Adipocyte (in vitro differentiated cells): ENCODE data around the gene HEATR5B.
"Not testable (repeated sequence)": the region's sequence is repeated elsewhere in the genome, so short reads cannot be mapped to it uniquely, and the experiment has no call there.

Experiments
- DNase-seq: peaks from one replicate; pipeline ENCODE4 v3.0.0-alpha.2; 2015; ENCODE audit warnings: low read depth
- H3K27me3 ChIP-seq: replicated peaks from 2 replicates; pipeline ENCODE4 v1.7.0; 2013; ENCODE audit warnings: mild to moderate bottlenecking, low read length, moderate library complexity; ENCODE audit not compliant: control insufficient read depth, insufficient read depth
- H3K36me3 ChIP-seq: 2 replicates; pipeline ENCODE4 v1.7.0; 2013; ENCODE audit warnings: low read length, mild to moderate bottlenecking, moderate library complexity; ENCODE audit not compliant: control insufficient read depth, insufficient read depth, severe bottlenecking
- H3K4me1 ChIP-seq: 2 replicates; pipeline ENCODE4 v1.7.0; 2013; ENCODE audit warnings: mild to moderate bottlenecking, low read length, moderate library complexity; ENCODE audit not compliant: control insufficient read depth, insufficient read depth
- H3K4me3 ChIP-seq: 2 replicates; pipeline ENCODE4 v1.7.0; 2013; ENCODE audit warnings: mild to moderate bottlenecking, low read length, moderate library complexity
- H3K9ac ChIP-seq: 2 replicates; pipeline ENCODE4 v1.7.0; 2013; ENCODE audit warnings: mild to moderate bottlenecking, low read length, moderate library complexity
- H3K9me3 ChIP-seq: 2 replicates; pipeline ENCODE4 v1.7.0; 2013; ENCODE audit warnings: mild to moderate bottlenecking, low read length, moderate library complexity; ENCODE audit not compliant: control insufficient read depth

Gene HEATR5B

DNA sequence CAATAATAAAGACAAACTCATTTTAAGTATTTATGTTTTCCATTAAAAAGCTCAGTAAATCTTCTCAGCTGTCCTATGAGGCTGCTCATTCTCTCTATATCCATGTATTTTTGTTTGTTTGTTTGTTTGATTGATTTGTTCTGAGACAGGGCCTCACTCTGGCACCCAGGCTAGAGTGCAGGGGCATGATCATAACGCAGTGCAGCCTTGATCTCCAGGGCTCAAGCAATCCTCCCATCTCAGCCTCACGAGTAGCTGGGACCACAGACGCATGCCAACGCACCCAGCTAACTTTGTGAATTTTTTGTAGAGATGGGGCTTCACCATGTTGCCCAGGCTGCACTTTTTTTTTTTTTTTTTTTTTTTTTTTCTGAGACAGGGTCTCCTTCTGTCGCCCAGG, 123.4 kb downstream of the HEATR5B start:
- Histone ChIP-seq H3K4me1 (peaks cover 13% of the 10 kb centered on the region), H3K9me3 (no peaks in the 10 kb centered on the region), H3K27me3 (no peaks in the 10 kb centered on the region), H3K9ac (no peak overlapping the region), H3K4me3 (no peak overlapping the region), H3K36me3 (no peaks in the 10 kb centered on the region)
- no peak for DNase-seq

DNA sequence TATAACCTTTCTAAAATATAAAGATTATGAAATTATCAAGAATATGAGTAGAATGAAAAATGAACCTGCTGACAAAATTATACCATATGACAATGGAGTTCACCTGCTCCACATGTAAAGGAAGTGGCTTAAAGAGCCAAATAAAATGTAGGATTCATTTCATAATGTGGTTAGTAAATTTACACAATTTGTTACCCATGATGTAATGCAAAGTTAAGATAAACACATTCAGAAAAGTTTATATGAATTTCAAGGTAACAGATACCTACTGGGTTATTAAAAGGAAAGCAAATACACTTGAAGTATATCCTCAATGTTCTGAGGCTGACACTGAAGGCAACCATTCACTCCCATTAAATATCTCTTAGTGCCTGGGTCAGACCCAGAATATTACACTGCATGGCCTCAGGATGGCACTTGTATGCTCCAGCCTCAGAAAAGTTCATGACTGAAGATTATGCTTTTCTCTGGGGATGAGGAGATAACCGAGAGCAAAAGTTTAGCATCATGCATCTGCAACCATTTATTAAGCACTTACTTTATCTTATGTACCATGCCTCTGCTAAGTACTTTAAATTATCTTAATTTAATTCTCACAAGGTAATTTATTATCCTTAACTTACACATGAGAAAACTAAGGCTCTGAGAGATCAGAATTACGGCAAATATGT, 124.0 kb downstream of the HEATR5B start:
- Histone ChIP-seq H3K4me3 (no peak overlapping the region), H3K9me3 (no peaks in the 10 kb centered on the region), H3K9ac (no peak overlapping the region), H3K4me1 (peaks cover 9% of the 10 kb centered on the region), H3K27me3 (no peaks in the 10 kb centered on the region), H3K36me3 (no peaks in the 10 kb centered on the region)
- no peak for DNase-seq

DNA sequence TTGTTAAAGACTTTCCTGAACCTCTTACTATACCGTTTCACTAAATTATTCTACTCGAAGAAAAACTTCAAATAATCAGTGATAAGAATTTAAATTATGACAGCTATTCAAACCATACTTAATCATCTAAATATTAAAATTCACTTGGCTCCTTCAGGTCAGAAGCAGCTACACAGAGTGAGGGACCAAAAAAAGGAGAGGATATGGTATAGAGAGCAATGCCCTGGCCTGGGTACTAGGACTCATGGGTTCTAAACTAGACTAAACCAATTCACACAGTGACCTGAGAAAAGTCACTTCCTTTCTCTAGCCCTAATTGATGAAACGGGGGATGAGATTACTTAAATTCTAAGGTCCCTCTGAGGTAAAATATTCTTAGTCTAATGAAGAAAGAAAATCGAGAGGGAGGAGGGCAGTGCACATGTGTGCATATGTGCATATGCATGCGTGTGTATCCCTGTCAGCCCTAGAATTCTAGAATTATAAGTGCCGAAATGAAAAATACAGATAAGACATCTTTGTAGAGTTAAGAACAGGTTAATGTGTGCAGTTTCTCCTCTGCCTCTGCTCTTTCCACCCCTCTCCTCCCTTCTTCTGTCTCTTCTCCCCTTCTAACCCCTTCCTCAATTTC, 129.1 kb downstream of the HEATR5B start:
- Histone ChIP-seq H3K4me3 (no peak overlapping the region), H3K27me3 (no peaks in the 10 kb centered on the region), H3K4me1 (peaks cover 8% of the 10 kb centered on the region), H3K36me3 (no peaks in the 10 kb centered on the region), H3K9me3 (no peaks in the 10 kb centered on the region), H3K9ac (no peak overlapping the region)
- no peak for DNase-seq

DNA sequence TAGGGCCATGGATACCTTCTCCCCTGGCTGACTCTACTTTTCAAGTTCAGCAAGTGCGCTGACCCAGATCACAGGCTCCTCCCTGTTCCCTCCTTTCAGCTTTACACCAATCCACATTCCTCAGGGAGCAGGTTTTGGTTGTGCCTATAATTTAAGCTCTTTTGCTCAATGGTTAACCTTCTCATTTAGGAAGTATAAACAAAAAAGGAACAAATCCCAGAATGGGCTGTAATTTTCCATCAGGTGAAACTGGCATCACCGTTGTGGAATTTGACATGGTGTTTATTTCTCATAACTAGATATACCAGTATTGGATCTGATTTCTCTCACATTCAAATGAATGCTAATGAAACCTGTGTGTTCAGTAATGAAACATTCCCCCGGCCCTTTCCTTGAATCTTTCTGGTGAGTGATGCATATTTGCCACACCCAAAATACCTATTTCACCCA, 131.4 kb downstream of the HEATR5B start:
- Histone ChIP-seq H3K27me3 (no peaks in the 10 kb centered on the region), H3K36me3 (no peaks in the 10 kb centered on the region), H3K4me3 (no peak overlapping the region), H3K9me3 (no peaks in the 10 kb centered on the region), H3K9ac (no peak overlapping the region), H3K4me1 (peaks cover 8% of the 10 kb centered on the region)
- DNase-seq = no peak

DNA sequence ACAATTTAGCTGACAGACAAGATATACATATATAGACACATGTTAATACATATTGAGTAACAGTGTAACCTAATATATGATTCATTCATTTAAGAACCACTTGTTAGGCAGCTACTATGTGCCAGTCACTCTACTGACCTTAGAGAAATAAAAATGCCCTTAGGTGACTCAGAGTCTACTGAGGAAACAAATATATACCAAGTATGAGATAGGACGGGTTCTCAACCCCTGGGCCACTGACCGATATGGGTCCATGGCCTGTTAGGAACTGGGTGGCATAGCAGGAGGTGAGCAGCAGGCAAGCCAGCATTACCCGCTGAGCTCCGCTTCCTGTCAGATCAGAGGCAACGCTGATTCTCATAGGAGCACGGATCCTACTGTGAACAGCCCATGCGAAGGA, 132.6 kb downstream of the HEATR5B start:
- no peak overlapping the region for H3K4me3 ChIP-seq
- no peaks in the 10 kb centered on the region for H3K9me3 ChIP-seq
- no peaks in the 10 kb centered on the region for H3K36me3 ChIP-seq
- H3K9ac ChIP-seq = no peak overlapping the region
- DNase-seq = peak; percentile 42
- peaks cover 8% of the 10 kb centered on the region for H3K4me1 ChIP-seq
- no peaks in the 10 kb centered on the region for H3K27me3 ChIP-seq

DNA sequence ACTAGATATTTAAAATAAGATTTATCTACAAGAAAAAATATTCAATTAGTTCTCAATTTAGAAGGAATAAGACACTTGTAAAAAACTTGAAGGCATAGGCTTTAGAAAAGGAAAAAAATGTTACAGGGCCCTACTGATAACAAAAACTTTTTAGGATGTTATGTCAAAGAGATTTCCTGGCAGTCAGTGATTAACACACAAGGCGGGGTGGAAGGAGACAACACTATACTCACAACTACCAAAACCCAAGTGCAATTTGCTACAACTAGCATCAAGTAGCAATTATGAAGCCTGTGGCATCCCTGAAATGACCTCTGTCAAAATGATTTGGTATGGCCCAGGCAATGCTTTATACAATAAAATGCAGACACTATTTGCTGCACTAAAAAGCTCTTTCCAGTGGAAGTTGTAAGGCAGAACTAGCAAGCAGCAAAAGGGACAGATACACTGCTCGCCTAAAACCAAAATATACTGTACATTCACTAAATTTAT, 133.1 kb downstream of the HEATR5B start:
- no peaks in the 10 kb centered on the region for H3K9me3 ChIP-seq
- no peak for DNase-seq
- peaks cover 8% of the 10 kb centered on the region for H3K4me1 ChIP-seq
- H3K36me3 ChIP-seq = no peaks in the 10 kb centered on the region
- no peaks in the 10 kb centered on the region for H3K27me3 ChIP-seq
- H3K9ac ChIP-seq = no peak overlapping the region
- H3K4me3 ChIP-seq = no peak overlapping the region

DNA sequence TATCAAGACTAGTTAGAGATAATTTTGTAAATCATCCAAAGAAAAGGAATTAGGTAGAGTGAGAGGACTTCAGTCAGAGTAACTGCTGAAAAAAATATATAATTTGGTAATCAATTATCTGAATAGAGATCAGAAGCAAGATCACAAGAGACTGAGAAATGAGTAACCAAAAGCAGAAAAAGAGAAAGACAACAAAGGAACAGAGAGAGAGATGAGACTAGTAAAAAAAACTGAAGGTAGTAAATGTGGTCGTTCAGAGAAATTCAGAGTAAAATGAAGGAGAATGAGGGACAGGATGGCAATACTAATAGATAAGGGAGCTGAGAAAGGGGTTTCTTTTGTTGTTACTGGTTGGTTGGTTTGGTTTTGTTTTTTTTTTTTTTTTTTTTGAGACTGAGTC, 134.3 kb downstream of the HEATR5B start:
- Histone ChIP-seq H3K36me3 (no peaks in the 10 kb centered on the region), H3K4me3 (no peak overlapping the region), H3K4me1 (peaks cover 8% of the 10 kb centered on the region), H3K27me3 (no peaks in the 10 kb centered on the region), H3K9me3 (no peaks in the 10 kb centered on the region), H3K9ac (no peak overlapping the region)
- no peak for DNase-seq

DNA sequence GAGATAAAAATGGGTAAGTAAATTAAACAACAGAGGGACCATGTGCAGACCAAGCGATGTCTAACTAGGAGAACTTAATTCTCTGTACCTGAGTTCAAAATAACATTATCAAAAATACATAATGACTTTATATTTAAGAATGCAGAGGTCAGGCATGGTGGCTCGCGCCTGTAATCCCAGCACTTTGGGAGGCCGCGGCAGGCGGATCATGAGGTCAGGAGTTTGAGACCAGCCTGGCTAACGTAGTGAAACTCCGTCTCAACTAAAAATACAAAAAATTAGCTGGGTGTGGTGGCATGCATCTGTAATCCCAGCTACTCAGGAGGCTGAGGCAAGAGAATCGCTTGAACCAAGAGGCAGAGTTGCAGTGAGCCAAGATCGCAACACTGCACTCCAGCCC, 138.9 kb downstream of the HEATR5B start:
- H3K36me3 ChIP-seq, H3K9ac ChIP-seq, H3K4me1 ChIP-seq, H3K4me3 ChIP-seq, DNase-seq, H3K9me3 ChIP-seq, H3K27me3 ChIP-seq: not testable (repeated sequence)

DNA sequence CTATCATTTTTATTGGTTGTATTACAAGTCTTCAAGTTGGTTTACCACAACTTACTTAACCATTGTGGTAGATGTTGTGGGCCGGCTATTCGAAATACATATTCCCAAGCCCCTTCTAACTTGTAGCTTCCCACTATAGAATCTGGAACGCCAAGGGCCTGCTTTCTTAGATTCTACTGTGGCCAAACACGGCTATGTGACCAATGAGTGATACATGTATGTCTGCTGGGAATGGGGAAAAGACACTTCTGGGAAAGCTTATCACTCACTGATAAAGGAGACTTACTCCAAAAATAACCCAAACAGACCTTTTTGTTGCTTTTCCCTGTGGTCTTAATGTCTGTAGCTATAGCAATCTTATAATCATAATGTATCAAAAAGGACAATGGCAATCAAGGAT, 142.3 kb downstream of the HEATR5B start:
- no peaks in the 10 kb centered on the region for H3K9me3 ChIP-seq
- H3K9ac ChIP-seq = no peak overlapping the region
- H3K4me1 ChIP-seq = no peaks in the 10 kb centered on the region
- H3K4me3 ChIP-seq = no peak overlapping the region
- no peaks in the 10 kb centered on the region for H3K27me3 ChIP-seq
- no peak for DNase-seq
- no peaks in the 10 kb centered on the region for H3K36me3 ChIP-seq

DNA sequence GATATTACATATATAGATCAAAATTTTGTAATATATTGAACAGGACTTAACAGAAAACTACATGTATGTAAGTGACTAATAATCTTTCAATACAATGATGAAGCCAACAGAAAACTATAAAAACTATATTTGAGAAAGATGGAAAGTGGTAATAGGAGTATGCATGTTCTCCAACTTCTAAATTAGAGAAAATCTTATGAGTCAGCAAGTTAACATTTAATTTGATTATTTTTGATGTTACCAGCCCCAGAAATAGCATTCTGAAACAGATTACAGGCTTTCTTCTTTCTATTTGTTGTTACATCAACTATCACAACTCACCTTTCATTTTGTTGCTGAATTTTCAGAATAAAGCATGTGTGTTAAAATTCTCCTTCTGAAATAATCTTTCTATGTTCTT, 147.6 kb downstream of the HEATR5B start:
- not testable (repeated sequence) for H3K36me3 ChIP-seq, H3K9ac ChIP-seq, H3K27me3 ChIP-seq, H3K9me3 ChIP-seq, DNase-seq, H3K4me3 ChIP-seq, H3K4me1 ChIP-seq

DNA sequence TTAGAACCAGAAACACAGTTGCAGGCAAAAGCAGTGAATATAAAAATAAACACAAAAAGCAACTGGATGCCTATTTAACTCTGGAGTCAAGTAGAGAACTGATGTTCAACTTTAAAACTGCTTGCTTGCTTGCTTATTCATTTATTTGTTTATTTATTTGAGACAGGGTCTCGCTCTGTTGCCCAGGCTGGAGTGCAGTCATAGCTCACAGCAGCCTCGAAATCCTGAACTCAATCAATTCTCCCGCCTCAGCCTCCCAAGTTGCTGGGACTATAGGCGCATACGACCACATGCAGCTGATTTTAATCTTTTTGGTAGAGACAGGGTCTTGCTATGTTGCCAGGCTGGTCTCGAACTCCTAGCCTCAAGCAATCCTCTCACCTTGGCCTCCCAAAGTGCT, 152.5 kb downstream of the HEATR5B start:
- not testable (repeated sequence) for DNase-seq, H3K36me3 ChIP-seq, H3K4me3 ChIP-seq, H3K9me3 ChIP-seq, H3K9ac ChIP-seq, H3K27me3 ChIP-seq
- peaks cover 13% of the 10 kb centered on the region for H3K4me1 ChIP-seq
